Measurements from ENCODE around the gene TUBB1.
A peak's percentile ranks its signal among the peaks of the same experiment; 100 is the strongest.
"Not testable (repeated sequence)": the region's sequence is repeated elsewhere in the genome, so short reads cannot be mapped to it uniquely, and the experiment has no call there.

Gene TUBB1

GRCh38 chr20:59033616-59034165 lies 14.5 kb downstream of the TUBB1 start:
- peaks cover 68% of the 10 kb centered on the region for H3K36me3 ChIP-seq (ENCODE audit: control insufficient read depth, insufficient read depth, low read length)
- H3K27me3 ChIP-seq (ENCODE audit: control insufficient read depth, insufficient read depth, low read length) = peaks cover 32% of the 10 kb centered on the region
- H3K9me3 ChIP-seq (ENCODE audit: control insufficient read depth, insufficient read depth, low read length) = no peaks in the 10 kb centered on the region
- peaks cover 13% of the 10 kb centered on the region for H3K4me1 ChIP-seq (ENCODE audit: control insufficient read depth, insufficient read depth, low read length)
- H3K9ac ChIP-seq (ENCODE audit: low read depth, low read length) = no peak overlapping the region
- no peak overlapping the region for H3K4me3 ChIP-seq (ENCODE audit: low read depth, low read length)
- no peak overlapping the region for H3K27ac ChIP-seq (ENCODE audit: low read depth, low read length)

GRCh38 chr20:59035381-59035780 lies 16.2 kb downstream of the TUBB1 start:
- Histone ChIP-seq H3K4me3 (ENCODE audit: low read depth, low read length) (no peak overlapping the region), H3K9me3 (ENCODE audit: control insufficient read depth, insufficient read depth, low read length) (no peaks in the 10 kb centered on the region), H3K4me1 (ENCODE audit: control insufficient read depth, insufficient read depth, low read length) (peaks cover 6% of the 10 kb centered on the region), H3K27ac (ENCODE audit: low read depth, low read length) (no peak overlapping the region), H3K36me3 (ENCODE audit: control insufficient read depth, insufficient read depth, low read length) (peaks cover 55% of the 10 kb centered on the region), H3K27me3 (ENCODE audit: control insufficient read depth, insufficient read depth, low read length) (peaks cover 16% of the 10 kb centered on the region), H3K9ac (ENCODE audit: low read depth, low read length) (no peak overlapping the region)

GRCh38 chr20:59037386-59037785 lies 18.2 kb downstream of the TUBB1 start:
- Histone ChIP-seq H3K4me1 (ENCODE audit: control insufficient read depth, insufficient read depth, low read length) (peaks cover 7% of the 10 kb centered on the region), H3K4me3 (ENCODE audit: low read depth, low read length) (no peak overlapping the region), H3K9me3 (ENCODE audit: control insufficient read depth, insufficient read depth, low read length) (no peaks in the 10 kb centered on the region), H3K27me3 (ENCODE audit: control insufficient read depth, insufficient read depth, low read length) (no peaks in the 10 kb centered on the region), H3K9ac (ENCODE audit: low read depth, low read length) (no peak overlapping the region), H3K27ac (ENCODE audit: low read depth, low read length) (no peak overlapping the region), H3K36me3 (ENCODE audit: control insufficient read depth, insufficient read depth, low read length) (peaks cover 58% of the 10 kb centered on the region)

GRCh38 chr20:59039233-59039632 lies 20.0 kb downstream of the TUBB1 start:
- H3K36me3 ChIP-seq (ENCODE audit: control insufficient read depth, insufficient read depth, low read length) = peaks cover 50% of the 10 kb centered on the region
- H3K27ac ChIP-seq (ENCODE audit: low read depth, low read length) = no peak overlapping the region
- no peak overlapping the region for H3K4me3 ChIP-seq (ENCODE audit: low read depth, low read length)
- H3K27me3 ChIP-seq (ENCODE audit: control insufficient read depth, insufficient read depth, low read length) = no peaks in the 10 kb centered on the region
- H3K9ac ChIP-seq (ENCODE audit: low read depth, low read length) = no peak overlapping the region
- peaks cover 8% of the 10 kb centered on the region; the same call in 1 of the 2 replicates for H3K4me1 ChIP-seq (ENCODE audit: control insufficient read depth, insufficient read depth, low read length)
- H3K9me3 ChIP-seq (ENCODE audit: control insufficient read depth, insufficient read depth, low read length) = no peaks in the 10 kb centered on the region

GRCh38 chr20:59040667-59041066 lies 21.4 kb downstream of the TUBB1 start:
- Histone ChIP-seq H3K27ac (ENCODE audit: low read depth, low read length) (no peak overlapping the region), H3K4me3 (ENCODE audit: low read depth, low read length) (no peak overlapping the region), H3K27me3 (ENCODE audit: control insufficient read depth, insufficient read depth, low read length) (no peaks in the 10 kb centered on the region), H3K36me3 (ENCODE audit: control insufficient read depth, insufficient read depth, low read length) (peaks cover 36% of the 10 kb centered on the region), H3K4me1 (ENCODE audit: control insufficient read depth, insufficient read depth, low read length) (peaks cover 8% of the 10 kb centered on the region; the same call in 1 of the 2 replicates), H3K9ac (ENCODE audit: low read depth, low read length) (no peak overlapping the region), H3K9me3 (ENCODE audit: control insufficient read depth, insufficient read depth, low read length) (no peaks in the 10 kb centered on the region)

- not testable (repeated sequence) for H3K9me3 ChIP-seq (ENCODE audit: control insufficient read depth, insufficient read depth, low read length); H3K4me1 ChIP-seq (ENCODE audit: control insufficient read depth, insufficient read depth, low read length); H3K9ac ChIP-seq (ENCODE audit: low read depth, low read length); H3K27me3 ChIP-seq (ENCODE audit: control insufficient read depth, insufficient read depth, low read length); H3K27ac ChIP-seq (ENCODE audit: low read depth, low read length)
- H3K4me3 ChIP-seq (ENCODE audit: low read depth, low read length) = peak overlapping the region; percentile 86
- peaks cover 28% of the 10 kb centered on the region for H3K36me3 ChIP-seq (ENCODE audit: control insufficient read depth, insufficient read depth, low read length)
Measured at GRCh38 chr20:59041487-59041886, 22.3 kb downstream of the TUBB1 start.

GRCh38 chr20:59042151-59042795 lies 23.0 kb downstream of the TUBB1 start, which contains the start of gene PRELID3B:
TSS of gene PRELID3B (minus strand) at chr20:59042786. CDS start at chr20:59042730, 56 bp downstream.
- Histone ChIP-seq H3K27me3 (ENCODE audit: control insufficient read depth, insufficient read depth, low read length) (no peaks in the 10 kb centered on the region), H3K9me3 (ENCODE audit: control insufficient read depth, insufficient read depth, low read length) (no peaks in the 10 kb centered on the region), H3K36me3 (ENCODE audit: control insufficient read depth, insufficient read depth, low read length) (peaks cover 20% of the 10 kb centered on the region), H3K4me1 (ENCODE audit: control insufficient read depth, insufficient read depth, low read length) (peaks cover 8% of the 10 kb centered on the region; the same call in 1 of the 2 replicates), H3K4me3 (ENCODE audit: low read depth, low read length) (peak within 1 kb of the TSS; percentile 86), H3K9ac (ENCODE audit: low read depth, low read length) (peak within 1 kb of the TSS; percentile 82), H3K27ac (ENCODE audit: low read depth, low read length) (peak within 1 kb of the TSS; percentile 28)

GRCh38 chr20:59042796-59043631 lies 23.8 kb downstream of the TUBB1 start:
- Histone ChIP-seq H3K27ac (ENCODE audit: low read depth, low read length) (peak overlapping the region; percentile 28), H3K4me1 (ENCODE audit: control insufficient read depth, insufficient read depth, low read length) (peaks cover 8% of the 10 kb centered on the region; the same call in 1 of the 2 replicates), H3K27me3 (ENCODE audit: control insufficient read depth, insufficient read depth, low read length) (peaks cover 2% of the 10 kb centered on the region; the same call in 1 of the 2 replicates), H3K9me3 (ENCODE audit: control insufficient read depth, insufficient read depth, low read length) (no peaks in the 10 kb centered on the region), H3K4me3 (ENCODE audit: low read depth, low read length) (peak overlapping the region; percentile 86), H3K9ac (ENCODE audit: low read depth, low read length) (peak overlapping the region; percentile 82; the same call in 1 of the 2 replicates), H3K36me3 (ENCODE audit: control insufficient read depth, insufficient read depth, low read length) (peaks cover 12% of the 10 kb centered on the region)

- Histone ChIP-seq H3K9ac (ENCODE audit: low read depth, low read length) (no peak overlapping the region), H3K27ac (ENCODE audit: low read depth, low read length) (no peak overlapping the region), H3K9me3 (ENCODE audit: control insufficient read depth, insufficient read depth, low read length) (no peaks in the 10 kb centered on the region)
Measured at GRCh38 chr20:59043698-59044097, 24.5 kb downstream of the TUBB1 start.

GRCh38 chr20:59044295-59044694 lies 25.1 kb downstream of the TUBB1 start:
- no peak overlapping the region for H3K4me3 ChIP-seq (ENCODE audit: low read depth, low read length)
- peaks cover 8% of the 10 kb centered on the region; the same call in 1 of the 2 replicates for H3K4me1 ChIP-seq (ENCODE audit: control insufficient read depth, insufficient read depth, low read length)
- peaks cover 6% of the 10 kb centered on the region; the same call in 1 of the 2 replicates for H3K27me3 ChIP-seq (ENCODE audit: control insufficient read depth, insufficient read depth, low read length)
- no peaks in the 10 kb centered on the region for H3K9me3 ChIP-seq (ENCODE audit: control insufficient read depth, insufficient read depth, low read length)
- H3K36me3 ChIP-seq (ENCODE audit: control insufficient read depth, insufficient read depth, low read length) = peaks cover 7% of the 10 kb centered on the region; the same call in 1 of the 2 replicates
- no peak overlapping the region for H3K27ac ChIP-seq (ENCODE audit: low read depth, low read length)
- no peak overlapping the region for H3K9ac ChIP-seq (ENCODE audit: low read depth, low read length)

More at GRCh38 chr20:59043698-59044097, 24.5 kb downstream of the TUBB1 start:
- H3K4me1 ChIP-seq (ENCODE audit: control insufficient read depth, insufficient read depth, low read length) = peaks cover 8% of the 10 kb centered on the region; the same call in 1 of the 2 replicates
- peaks cover 6% of the 10 kb centered on the region; the same call in 1 of the 2 replicates for H3K27me3 ChIP-seq (ENCODE audit: control insufficient read depth, insufficient read depth, low read length)
- H3K36me3 ChIP-seq (ENCODE audit: control insufficient read depth, insufficient read depth, low read length) = peaks cover 7% of the 10 kb centered on the region; the same call in 1 of the 2 replicates
- H3K4me3 ChIP-seq (ENCODE audit: low read depth, low read length) = no peak overlapping the region

All from HUES48 (cell line).